ENCODE data around the gene XXYLT1.
"Not testable (repeated sequence)": the region's sequence is repeated elsewhere in the genome, so short reads cannot be mapped to it uniquely, and the experiment has no call there.

DNA sequence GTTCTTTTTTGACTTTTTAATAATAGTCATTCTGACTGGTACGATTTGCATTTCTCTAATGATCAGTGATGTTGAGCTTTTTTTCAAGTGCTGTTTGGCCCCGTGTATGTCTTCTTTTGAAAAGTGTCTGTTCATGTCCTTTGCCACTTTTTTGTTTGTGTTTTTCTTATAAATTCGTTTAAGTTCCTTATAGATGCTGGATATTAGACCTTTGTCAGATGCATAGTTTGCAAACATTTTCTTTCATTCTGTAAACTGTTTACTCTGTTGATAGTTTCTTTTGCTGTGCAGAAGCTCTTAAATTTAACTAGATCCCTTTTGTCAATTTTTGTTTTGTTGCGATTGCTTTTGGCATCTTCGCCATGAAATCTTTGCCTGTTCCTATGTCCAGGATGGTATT lies 220.7 kb downstream of the XXYLT1 start:
- TF ChIP-seq, protein P1, sequence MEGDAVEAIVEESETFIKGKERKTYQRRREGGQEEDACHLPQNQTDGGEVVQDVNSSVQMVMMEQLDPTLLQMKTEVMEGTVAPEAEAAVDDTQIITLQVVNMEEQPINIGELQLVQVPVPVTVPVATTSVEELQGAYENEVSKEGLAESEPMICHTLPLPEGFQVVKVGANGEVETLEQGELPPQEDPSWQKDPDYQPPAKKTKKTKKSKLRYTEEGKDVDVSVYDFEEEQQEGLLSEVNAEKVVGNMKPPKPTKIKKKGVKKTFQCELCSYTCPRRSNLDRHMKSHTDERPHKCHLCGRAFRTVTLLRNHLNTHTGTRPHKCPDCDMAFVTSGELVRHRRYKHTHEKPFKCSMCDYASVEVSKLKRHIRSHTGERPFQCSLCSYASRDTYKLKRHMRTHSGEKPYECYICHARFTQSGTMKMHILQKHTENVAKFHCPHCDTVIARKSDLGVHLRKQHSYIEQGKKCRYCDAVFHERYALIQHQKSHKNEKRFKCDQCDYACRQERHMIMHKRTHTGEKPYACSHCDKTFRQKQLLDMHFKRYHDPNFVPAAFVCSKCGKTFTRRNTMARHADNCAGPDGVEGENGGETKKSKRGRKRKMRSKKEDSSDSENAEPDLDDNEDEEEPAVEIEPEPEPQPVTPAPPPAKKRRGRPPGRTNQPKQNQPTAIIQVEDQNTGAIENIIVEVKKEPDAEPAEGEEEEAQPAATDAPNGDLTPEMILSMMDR (IDR thresholded peaks at IDR 0.05), result not testable (repeated sequence)
- TF ChIP-seq FOXJ3, ESRRA (CRISPR knock-in tag; IDR thresholded peaks at IDR 0.05; ENCODE audit: borderline replicate concordance): not testable (repeated sequence)

Data from WTC11 (cell line).